NCI-H1092 (cell line): ENCODE measurements around the gene DBX2.
"Not testable (repeated sequence)": the region's sequence is repeated elsewhere in the genome, so short reads cannot be mapped to it uniquely, and the experiment has no call there.

Experiments
- DNase-seq: peaks from one replicate; lab custom pipeline; 2025; lab: John Stamatoyannopoulos, UW

The DBX2 gene

DNA sequence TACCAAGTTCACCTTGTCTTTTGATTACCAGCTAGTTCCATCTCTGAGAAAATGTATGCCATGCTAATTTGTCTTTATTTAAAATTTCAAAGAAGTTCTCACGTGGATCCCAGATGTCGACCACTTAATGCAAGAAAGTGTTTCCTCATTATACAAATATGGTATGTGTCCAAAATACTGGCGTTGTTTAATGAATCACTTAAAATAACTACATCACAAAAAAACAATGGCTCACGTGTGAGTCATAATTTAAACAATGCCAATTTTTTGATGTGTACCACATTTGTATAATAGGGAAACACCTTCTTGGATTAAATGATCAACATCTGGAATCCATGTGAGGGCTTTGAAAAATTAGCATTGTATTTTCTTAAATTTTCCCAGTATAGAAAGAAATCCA lies 40.8 kb downstream of the DBX2 start:
- no peak for DNase-seq

DNA sequence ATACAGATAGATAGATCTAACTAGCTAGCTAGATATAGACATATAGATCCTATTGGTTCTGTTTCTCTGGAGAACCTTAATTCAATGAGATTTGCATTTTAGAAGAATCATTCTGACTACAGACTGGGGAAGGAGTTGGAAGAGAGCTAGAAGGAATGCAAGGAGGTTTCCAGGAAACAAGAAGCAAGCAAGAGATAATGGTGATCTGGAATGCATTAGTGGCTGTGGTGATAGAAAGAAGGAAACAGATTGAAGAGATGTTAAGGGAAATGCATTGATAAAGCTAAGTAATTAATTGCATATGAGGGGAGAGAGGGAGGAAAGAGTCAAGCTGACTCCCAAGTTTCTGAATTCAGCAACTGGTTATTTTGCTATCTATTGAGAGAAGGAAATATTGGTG lies 42.7 kb downstream of the DBX2 start:
- DNase-seq, result no peak

DNA sequence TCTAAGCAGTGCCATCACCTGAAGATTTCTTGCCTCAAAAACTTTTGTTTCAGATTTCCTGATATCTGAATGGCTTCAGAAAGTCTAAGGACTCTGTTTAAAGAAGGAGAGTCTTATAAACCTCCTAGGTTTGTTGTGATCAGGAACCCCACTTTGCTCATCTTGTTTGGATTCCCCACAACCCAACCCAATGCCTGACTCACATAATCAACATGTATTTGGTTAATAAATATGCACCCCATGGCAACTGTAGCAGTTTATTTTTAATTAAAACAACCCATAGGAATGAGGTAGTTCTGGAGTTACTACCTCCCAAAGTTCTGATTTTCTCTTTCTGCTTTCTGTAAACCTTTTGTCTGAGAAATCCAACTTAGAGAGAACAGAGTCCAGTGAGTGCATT lies 51.5 kb downstream of the DBX2 start:
- no peak for DNase-seq

DNA sequence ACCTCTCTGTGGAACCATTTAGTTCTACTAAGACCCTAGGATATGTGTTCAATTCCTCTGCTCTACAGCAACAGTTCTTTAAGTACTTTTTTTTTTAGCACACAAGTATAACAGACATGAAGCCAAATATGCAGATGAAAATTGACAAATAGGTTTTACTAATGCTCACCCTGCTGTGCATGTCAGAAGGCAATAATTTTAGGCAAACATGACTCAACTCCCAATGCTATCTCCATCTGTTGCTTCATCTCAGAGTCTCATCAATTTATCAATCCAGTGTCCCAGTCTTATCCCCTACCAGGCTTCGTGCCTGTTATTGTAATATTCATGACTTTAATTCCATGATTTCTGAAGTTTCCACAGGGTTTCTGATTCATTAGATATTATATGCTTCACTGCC lies 57.7 kb downstream of the DBX2 start:
- DNase-seq, result no peak

GRCh38 chr12:44984863-44985262 lies 66.0 kb downstream of the DBX2 start:
- not testable (repeated sequence) for DNase-seq

DNA sequence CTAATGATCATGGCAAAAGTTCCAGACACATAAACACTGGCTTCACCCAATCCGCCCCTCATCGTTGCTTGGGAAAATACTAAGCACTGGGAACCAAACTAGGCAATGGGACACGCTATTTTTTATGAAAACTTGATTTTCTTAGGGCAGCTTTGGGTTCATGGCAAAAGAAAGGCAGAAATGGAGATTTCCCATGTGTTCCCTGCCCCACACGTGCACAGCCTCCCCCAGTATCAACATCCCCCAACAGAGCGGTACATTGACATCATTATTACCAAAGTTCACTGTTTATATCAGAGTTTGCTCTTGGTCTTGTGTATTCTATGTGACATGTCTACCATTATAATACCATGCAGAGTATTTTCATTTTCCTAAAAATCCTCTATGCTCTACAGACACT lies 71.0 kb downstream of the DBX2 start:
- no peak for DNase-seq

DNA sequence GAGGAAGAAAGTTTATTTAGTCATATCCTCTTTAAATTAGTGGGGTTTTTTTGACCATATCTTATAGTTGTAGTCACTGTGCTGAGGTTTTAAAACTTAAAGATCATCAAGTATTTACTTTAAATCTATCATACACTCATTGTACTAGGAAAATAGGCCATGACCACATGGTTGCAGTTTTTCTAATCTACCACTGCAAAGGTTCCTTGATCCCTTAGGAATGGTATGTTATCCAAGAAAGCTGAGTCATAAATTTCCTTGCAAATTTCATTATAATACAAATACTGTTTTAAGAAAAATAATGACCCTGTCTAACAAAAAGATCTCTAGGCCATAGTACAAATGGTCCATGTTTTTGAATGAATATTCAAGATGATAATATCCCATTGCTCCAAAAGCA lies 74.7 kb downstream of the DBX2 start:
- no peak for DNase-seq

DNA sequence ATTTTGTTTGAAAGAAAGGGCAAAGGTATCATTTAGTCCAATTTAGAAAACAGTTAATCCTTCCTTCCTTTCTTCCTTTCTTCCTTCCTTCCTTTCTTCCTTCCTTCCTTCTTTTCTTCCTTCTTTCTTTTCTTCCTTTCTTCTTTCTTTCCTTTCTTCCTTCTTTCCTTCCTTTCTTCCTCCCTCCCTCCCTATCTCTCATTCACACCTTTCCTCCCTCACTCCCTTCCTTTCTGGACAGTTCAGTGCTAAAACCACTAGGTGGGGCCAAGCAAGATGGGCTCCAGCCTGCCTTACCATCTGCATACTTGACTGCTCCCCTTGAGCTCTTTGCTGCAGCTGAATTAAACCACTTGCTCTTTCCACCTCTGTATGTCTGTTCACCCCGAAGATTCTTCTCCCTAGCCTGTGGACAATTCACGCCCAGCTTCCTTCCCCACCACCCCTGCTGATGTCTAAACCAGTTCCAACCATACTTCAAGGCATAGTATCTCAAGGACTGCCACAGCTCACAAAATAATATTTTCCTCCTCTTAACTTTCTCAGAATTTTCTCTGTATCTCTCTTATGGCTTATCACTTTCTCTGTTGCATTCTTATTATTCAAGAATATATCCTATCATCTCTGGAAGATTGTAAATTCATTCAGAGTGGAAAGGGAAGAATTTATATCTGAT lies 78.0 kb downstream of the DBX2 start:
- no peak for DNase-seq

DNA sequence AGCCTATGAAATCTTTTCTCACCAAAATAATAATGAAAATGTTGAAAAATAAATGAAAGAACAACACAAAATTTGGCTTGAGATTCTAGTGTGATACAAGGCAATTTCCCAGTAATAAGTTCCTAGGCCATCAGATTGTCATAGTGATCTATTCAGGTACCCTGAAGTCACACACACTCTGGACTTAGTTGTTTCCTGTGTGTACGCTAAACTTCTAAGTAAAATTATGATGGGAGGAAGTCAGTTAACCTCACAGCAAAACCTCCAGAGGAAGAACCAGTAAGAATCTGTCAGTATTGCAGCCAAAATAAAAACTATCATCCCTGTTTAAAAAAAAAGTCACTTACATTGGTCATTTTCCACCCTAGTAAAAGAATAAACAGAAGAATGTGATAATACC lies 81.9 kb downstream of the DBX2 start:
- DNase-seq, result no peak
